ENCODE data around the gene AIF1. TPM values are rescaled to one million over a fixed set of nuclear protein-coding genes. Genes with fewer than 3 reads are reported as not detected.

Gene AIF1
- total RNA-seq, 1 experiment from 2014 or later, result 2.2 TPM

DNA sequence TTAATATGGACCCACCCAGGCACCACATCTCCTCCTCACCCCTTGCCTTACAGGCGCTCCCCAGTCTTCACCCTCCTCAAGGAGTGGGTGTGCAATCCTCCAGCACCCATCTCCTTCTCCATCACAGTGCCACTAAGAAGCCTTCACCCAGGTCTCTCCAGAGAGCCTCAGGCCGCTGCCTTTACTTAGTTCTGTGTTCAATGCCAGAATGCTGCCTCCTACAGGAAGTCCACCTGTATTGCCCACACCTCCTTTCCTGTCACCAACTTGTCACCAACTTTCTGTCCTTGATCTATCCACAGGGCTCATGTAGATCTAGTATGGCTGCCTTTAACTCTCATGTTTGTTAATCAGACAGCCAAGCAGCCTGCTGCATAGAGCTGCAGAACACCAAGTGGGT lies 29.5 kb upstream of the AIF1 start:
- intact Hi-C loops (cut with micrococcal nuclease; ENCODE audit: unreplicated experiment), result loop anchor here (2.0 kb wide), 1 partner anchor 39 kb away; the partner anchor contains the start of genes ATP6V1G2 and NFKBIL1
- ChIA-PET CTCF (interaction anchor here (0.8 to 7.2 kb wide), 3 partner anchors 12 to 35 kb away, joined by 3 to 80 read pairs (median 5); partner anchors contain the start of gene PRRC2A), POLR2A (no interaction called here)
- Mint-ChIP-seq H3K4me1 (ENCODE audit: low read depth, unreplicated experiment) (peaks cover 16% of the 10 kb centered on the region), H3K4me3 (ENCODE audit: unreplicated experiment) (no peak overlapping the region), H3K36me3 (ENCODE audit: insufficient read depth, unreplicated experiment) (peaks cover 5% of the 10 kb centered on the region), H3K9me3 (ENCODE audit: unreplicated experiment) (no peaks in the 10 kb centered on the region), H3K27me3 (ENCODE audit: insufficient read depth, unreplicated experiment) (no peaks in the 10 kb centered on the region), H3K27ac (ENCODE audit: unreplicated experiment) (no peak overlapping the region)
- TF ChIP-seq CTCF (IDR thresholded peaks at IDR 0.05; ENCODE audit: insufficient read depth in 1 of 2, low read depth in 1 of 2, low read length in 1 of 2, severe bottlenecking in 1 of 2, unreplicated experiment in 1 of 2), result peak; percentile 23 to 42
- DNase-seq, result no peak
- no peaks in the 10 kb centered on the region for H3K9me3 ChIP-seq
- BruUV-seq (replicated peaks), result no TSS peak
- H3K27me3 ChIP-seq (replicated peaks; ENCODE audit: control insufficient read depth, insufficient read depth, low read length), result no peaks in the 10 kb centered on the region
- H3K4me3 ChIP-seq (ENCODE audit: low read depth, low read length), result no peak overlapping the region
- peaks cover 2% of the 10 kb centered on the region; the same call in 1 of the 2 replicates for H3K4me1 ChIP-seq
- no peaks in the 10 kb centered on the region for H3K36me3 ChIP-seq (ENCODE audit: control insufficient read depth, insufficient read depth, low read length)

- Histone ChIP-seq H3K27me3 (replicated peaks; ENCODE audit: control insufficient read depth, insufficient read depth, low read length) (no peaks in the 10 kb centered on the region), H3K4me1 (no peaks in the 10 kb centered on the region), H3K4me3 (ENCODE audit: low read depth, low read length) (no peak within 1 kb of the TSS), H3K9me3 (no peaks in the 10 kb centered on the region), H3K36me3 (ENCODE audit: control insufficient read depth, insufficient read depth, low read length) (no peaks in the 10 kb centered on the region)
- intact Hi-C loops (cut with micrococcal nuclease; ENCODE audit: unreplicated experiment), result no loop called here
- Mint-ChIP-seq H3K27me3 (ENCODE audit: insufficient read depth, unreplicated experiment) (no peaks in the 10 kb centered on the region), H3K4me3 (ENCODE audit: unreplicated experiment) (no peak within 1 kb of the TSS), H3K36me3 (ENCODE audit: insufficient read depth, unreplicated experiment) (peaks cover 3% of the 10 kb centered on the region), H3K4me1 (ENCODE audit: low read depth, unreplicated experiment) (peaks cover 10% of the 10 kb centered on the region), H3K9me3 (ENCODE audit: unreplicated experiment) (no peaks in the 10 kb centered on the region), H3K27ac (ENCODE audit: unreplicated experiment) (no peak within 1 kb of the TSS)
- ChIA-PET CTCF (interaction anchor here (1.0 to 7.2 kb wide), 2 partner anchors 11 to 35 kb away, joined by 3 to 80 read pairs; partner anchors contain the start of gene PRRC2A), POLR2A (no interaction called here)
- TF ChIP-seq CTCF (IDR thresholded peaks at IDR 0.05; ENCODE audit: insufficient read depth in 1 of 2, low read depth in 1 of 2, low read length in 1 of 2, severe bottlenecking in 1 of 2, unreplicated experiment in 1 of 2), result no peak
- DNase-seq, result no peak
- BruUV-seq (replicated peaks), result no TSS peak
Observed at GRCh38 chr6:31586008-31586407, 29.0 kb upstream of the AIF1 start, which contains the start of gene LST1. TSS of gene LST1 (plus strand) at chr6:31586277. CDS start at chr6:31587300, 1,023 bp downstream.

GRCh38 chr6:31586599-31587281 lies 28.3 kb upstream of the AIF1 start:
- Mint-ChIP-seq H3K4me1 (ENCODE audit: low read depth, unreplicated experiment) (peaks cover 5% of the 10 kb centered on the region), H3K36me3 (ENCODE audit: insufficient read depth, unreplicated experiment) (no peaks in the 10 kb centered on the region), H3K27me3 (ENCODE audit: insufficient read depth, unreplicated experiment) (no peaks in the 10 kb centered on the region), H3K27ac (ENCODE audit: unreplicated experiment) (no peak overlapping the region), H3K9me3 (ENCODE audit: unreplicated experiment) (no peaks in the 10 kb centered on the region), H3K4me3 (ENCODE audit: unreplicated experiment) (no peak overlapping the region)
- intact Hi-C loops (cut with micrococcal nuclease; ENCODE audit: unreplicated experiment), result no loop called here
- Histone ChIP-seq H3K9me3 (no peaks in the 10 kb centered on the region), H3K4me3 (ENCODE audit: low read depth, low read length) (no peak overlapping the region), H3K36me3 (ENCODE audit: control insufficient read depth, insufficient read depth, low read length) (no peaks in the 10 kb centered on the region), H3K4me1 (no peaks in the 10 kb centered on the region), H3K27me3 (replicated peaks; ENCODE audit: control insufficient read depth, insufficient read depth, low read length) (no peaks in the 10 kb centered on the region)
- DNase-seq, result no peak
- POLR2A ChIA-PET, result no interaction called here
- TF ChIP-seq CTCF (IDR thresholded peaks at IDR 0.05; ENCODE audit: insufficient read depth in 1 of 2, low read depth in 1 of 2, low read length in 1 of 2, severe bottlenecking in 1 of 2, unreplicated experiment in 1 of 2), result no peak
- CTCF ChIA-PET, result interaction anchor here (1.0 to 7.2 kb wide), 2 partner anchors 11 to 34 kb away, joined by 3 to 80 read pairs; partner anchors contain the start of gene PRRC2A
- no TSS peak for BruUV-seq (replicated peaks)

Data from Caco-2 (cell line).